GM12873 (cell line): Measurements from ENCODE around the gene PLXNA2.

Experiments used
- TF ChIP-seq, protein P1 (sequence below): IDR thresholded peaks from 2 replicates; pipeline ENCODE4 v1.5.1; 2012; ENCODE audit warnings: low read depth, mild to moderate bottlenecking, moderate library complexity, low read length, control low read depth; ENCODE audit not compliant: insufficient read depth; ENCODE audit errors: missing control alignments

Gene PLXNA2

DNA sequence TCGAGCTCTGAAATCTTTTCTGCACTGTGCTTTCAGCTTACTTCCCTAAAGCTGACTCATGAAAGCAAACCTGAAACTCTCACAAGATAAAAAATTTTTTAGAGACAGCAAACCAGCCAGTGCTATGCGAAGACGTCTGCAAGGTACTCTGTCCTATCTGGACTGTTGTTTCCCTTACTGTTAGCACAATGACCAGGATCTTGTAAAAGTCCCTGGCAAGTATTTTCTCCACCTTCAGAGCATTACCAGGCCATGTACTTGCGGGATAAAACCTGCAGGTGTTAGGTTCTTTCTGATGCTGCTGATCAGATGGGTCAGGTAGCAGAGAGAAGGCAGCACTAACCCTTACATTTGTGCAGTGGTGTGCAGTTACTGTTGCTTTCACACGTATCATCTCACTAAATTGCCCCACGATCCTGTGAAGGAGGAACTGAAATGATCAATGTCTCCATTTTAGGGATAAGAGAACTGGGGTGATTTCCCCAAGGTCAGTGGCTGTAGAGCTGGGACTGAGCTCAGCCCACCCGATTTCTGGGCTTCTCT lies 56.6 kb downstream of the PLXNA2 start:
- TF ChIP-seq, protein P1, sequence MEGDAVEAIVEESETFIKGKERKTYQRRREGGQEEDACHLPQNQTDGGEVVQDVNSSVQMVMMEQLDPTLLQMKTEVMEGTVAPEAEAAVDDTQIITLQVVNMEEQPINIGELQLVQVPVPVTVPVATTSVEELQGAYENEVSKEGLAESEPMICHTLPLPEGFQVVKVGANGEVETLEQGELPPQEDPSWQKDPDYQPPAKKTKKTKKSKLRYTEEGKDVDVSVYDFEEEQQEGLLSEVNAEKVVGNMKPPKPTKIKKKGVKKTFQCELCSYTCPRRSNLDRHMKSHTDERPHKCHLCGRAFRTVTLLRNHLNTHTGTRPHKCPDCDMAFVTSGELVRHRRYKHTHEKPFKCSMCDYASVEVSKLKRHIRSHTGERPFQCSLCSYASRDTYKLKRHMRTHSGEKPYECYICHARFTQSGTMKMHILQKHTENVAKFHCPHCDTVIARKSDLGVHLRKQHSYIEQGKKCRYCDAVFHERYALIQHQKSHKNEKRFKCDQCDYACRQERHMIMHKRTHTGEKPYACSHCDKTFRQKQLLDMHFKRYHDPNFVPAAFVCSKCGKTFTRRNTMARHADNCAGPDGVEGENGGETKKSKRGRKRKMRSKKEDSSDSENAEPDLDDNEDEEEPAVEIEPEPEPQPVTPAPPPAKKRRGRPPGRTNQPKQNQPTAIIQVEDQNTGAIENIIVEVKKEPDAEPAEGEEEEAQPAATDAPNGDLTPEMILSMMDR: no peak

DNA sequence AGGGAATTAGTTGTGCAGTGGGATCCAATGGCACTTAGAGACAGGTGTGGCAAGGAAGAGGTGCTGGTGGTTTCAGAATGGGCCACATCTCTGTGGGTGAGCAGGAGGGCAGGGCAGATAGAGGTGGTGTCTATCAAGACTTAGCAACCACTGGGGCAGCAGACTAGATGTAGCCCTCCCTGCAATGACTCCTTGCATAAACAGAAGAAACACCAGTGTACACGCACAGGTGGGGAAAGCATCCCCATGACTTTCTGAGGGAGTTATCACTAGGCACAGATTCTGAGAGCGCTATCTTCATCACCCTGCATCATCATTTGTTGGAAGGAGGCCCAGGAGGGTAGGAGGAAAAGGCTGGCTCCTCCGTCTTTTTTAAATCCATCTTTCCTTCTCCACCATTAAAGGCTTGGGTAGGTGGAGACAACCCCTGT lies 58.4 kb downstream of the PLXNA2 start:
- TF ChIP-seq, protein P1: no peak

DNA sequence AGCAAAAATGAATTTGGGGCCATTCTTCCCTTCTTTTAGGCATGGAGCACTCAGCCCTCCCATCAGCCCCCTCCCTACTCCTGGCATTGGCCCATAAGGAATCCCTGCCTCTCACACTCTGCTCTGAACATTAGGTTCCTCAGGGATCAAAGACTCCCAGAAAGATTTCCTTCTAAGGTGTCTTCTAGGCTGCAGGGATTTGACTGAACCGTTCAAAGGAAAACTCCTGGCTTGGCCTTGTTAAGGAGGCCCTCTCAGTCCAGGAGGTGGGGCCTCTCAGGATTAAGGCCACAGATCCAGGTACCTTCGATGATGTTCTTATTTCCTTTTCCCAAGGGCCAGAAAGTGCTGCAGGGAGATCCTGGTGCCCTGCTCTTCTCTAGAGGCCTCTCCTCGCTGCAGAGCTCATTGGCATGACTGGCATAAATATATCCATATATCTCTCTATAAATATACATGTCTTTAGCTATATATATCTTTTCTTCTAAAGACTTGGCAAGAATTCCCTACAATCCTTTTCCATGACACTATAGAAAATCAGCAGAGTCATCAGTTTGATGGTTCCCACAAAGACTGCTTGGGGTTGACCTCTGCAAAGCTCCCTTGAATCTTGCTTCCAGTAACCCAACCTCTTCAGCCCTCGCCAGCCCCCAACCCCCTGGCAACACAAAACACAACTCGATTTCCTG lies 59.1 kb downstream of the PLXNA2 start:
- TF ChIP-seq, protein P1: no peak

DNA sequence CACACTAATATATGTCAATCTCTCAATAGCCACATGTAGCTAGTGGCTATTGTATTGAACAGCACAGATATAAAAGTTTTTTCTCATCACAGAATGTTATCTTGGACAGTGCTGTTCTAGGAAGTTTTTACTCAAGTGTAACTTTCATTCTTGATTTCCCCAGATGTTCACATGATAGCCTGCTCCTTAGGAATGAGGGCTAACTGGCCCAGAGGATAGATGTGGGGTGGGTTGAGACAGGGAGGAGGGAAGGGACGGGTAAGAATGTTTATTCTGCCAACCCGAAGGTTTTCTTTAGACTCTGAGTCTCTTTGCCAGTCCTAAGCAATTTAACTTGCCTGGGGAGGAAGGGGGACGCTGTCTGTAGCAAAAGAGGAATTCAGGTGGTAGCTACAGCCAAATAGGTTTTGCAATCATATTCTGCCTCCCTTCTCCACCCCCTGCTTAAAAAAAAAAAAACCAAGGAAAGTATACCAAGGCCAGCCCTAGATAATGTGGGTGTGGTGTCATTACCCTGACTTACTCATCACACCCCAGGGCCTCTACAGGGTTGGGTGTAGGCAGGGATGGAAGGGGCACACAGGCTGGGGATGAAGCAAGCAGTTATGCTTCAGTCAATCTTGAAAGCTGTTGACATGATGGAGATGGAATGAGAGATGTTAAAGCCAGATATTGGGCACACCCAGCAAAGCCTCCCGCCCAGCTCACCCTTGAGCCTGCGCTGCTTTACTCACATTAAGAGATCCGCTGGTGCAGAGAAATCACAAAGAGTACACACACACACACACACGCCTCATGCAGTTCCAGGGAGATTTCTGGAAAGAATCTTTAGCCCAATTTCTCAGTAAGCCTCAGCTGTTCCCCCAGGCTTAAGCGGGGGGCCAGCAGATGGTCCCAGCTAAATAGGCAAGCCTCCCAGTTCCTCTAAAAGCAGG lies 59.9 kb downstream of the PLXNA2 start:
- TF ChIP-seq, protein P1: no peak

DNA sequence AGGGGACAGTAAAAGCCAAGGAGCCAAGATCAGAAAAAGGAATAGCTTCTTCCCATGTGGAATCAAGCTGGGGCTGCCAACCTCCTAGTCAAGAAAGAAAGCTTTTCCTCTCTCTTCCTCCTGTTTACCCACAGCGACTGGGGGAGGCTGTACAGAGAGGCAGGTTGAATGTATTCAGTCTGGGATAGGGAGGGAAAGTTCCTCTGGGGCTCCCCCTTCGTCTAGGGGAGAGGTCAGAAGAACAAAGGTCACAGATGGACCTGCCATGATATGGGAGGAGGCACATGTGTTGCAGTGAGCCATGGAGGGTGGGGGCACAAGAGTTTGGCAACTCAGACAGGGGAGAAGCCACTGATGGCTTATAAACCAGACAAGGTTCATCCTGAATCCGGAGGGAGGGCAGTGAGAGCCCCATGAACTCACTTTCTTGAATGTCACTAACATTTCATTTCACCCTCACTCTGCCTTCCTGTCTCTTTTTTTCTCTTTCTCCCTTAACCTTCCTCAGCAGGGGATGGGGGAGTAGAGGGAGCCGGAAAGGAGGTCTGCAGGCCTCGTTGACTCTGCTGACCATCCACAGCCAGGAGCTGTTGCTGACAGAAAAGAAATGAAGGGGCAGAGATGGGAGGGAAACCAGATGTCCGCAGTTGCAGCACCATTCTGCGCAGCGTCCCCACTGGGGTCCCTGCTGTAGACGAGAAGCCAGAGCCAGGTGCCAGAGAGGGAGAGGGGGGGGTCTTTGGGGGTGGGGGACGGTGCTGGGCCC lies 61.1 kb downstream of the PLXNA2 start:
- TF ChIP-seq, protein P1: no peak

DNA sequence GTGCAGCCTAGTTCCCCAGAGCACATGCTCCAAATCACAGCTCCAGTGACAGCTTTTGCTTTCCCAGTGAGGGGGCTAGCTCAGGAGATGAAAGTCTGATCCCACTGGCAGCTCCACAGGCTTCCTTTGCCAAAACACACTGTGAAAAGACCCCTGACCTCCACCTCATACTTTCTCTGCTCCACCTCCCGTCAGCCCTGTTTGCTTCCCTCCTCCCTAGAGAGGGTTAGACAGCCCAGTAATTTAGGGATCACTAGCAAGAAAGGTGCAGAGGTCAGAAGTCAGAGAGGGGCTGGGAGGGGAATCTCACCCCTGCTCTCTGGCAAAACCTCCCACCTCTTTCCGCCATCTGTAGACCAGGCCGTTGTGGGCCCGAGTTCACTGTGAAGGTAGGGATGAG lies 62.8 kb downstream of the PLXNA2 start:
- TF ChIP-seq, protein P1: no peak
